ENCODE data around the gene KDM4C. TPM values are rescaled to one million over a fixed set of nuclear protein-coding genes. Genes with fewer than 3 reads are reported as not detected.

The KDM4C gene
- total and polyA plus RNA-seq, 2 of the 4 experiments (the other 2 are of a cell fraction), result 11.8 to 23.8 TPM

DNA sequence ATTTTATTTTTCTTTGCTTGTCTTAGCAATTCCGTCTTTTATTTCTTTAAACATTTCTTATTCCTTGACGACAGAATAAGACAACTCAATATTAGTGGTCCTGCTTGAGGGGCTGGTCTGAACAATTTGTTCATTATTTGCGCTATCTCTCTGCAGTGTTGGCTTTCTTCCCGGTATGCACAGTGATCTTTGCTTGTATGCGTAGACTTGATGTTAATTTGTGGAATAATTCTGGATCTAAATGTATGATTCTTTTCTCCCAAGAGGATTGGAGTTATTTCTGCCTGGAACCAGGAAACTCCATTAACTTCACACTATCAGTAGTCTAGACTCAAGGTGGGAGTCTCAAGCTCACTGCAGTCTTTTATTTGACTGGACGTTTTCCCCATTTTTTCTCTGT is 80.4 kb downstream of the KDM4C start:
- H4K91ac ChIP-seq (ENCODE audit: insufficient read depth, low read depth, low read length), result no peak overlapping the region
- H3K4me2 ChIP-seq (ENCODE audit: low read depth, low read length), result no peak overlapping the region
- H4K20me1 ChIP-seq (ENCODE audit: insufficient read depth, low read length), result no peaks in the 10 kb centered on the region
- H2AFZ ChIP-seq (replicated peaks; ENCODE audit: low read length, poor library complexity), result no peak overlapping the region
- H3K27ac ChIP-seq (ENCODE audit: insufficient read depth, low read length), result no peak overlapping the region
- dilution Hi-C loops (cut with HindIII; ENCODE audit: low sequenced_read_pairs, unreplicated experiment), result no loop called here
- H3K4ac ChIP-seq (ENCODE audit: low read depth, low read length), result no peak overlapping the region
- H4K5ac ChIP-seq (ENCODE audit: low read depth, low read length), result no peak overlapping the region
- no peak overlapping the region for H2BK20ac ChIP-seq (ENCODE audit: low read depth, low read length)
- H3K9me3 ChIP-seq (ENCODE audit: control insufficient read depth, insufficient read depth, low read length), result no peaks in the 10 kb centered on the region
- no peak overlapping the region for H3K9ac ChIP-seq (ENCODE audit: low read depth, low read length)
- no peak overlapping the region for H2BK15ac ChIP-seq (ENCODE audit: low read depth, low read length)
- H4K8ac ChIP-seq (ENCODE audit: low read depth in 2 of 2, low read length in 2 of 2), result no peak overlapping the region
- H3K9me1 ChIP-seq (ENCODE audit: insufficient read depth, low read length), result peaks cover 2% of the 10 kb centered on the region; the same call in 1 of the 2 replicates
- BruUV-seq (replicated peaks), result no TSS peak
- H2AK9ac ChIP-seq (replicated peaks; ENCODE audit: low read depth, low read length, poor library complexity), result no peak overlapping the region
- CTCF ChIA-PET, result no interaction called here
- TF ChIP-seq CTCF (conservative IDR thresholded peaks at IDR 0.05; ENCODE audit: low read depth, low read length) (no peak), RFX5 (IDR thresholded peaks at IDR 0.05; ENCODE audit: low read depth, low read length) (no peak)
- no CpG with 5 or more reads among the region's 6 CpGs for WGBS, 2 experiments (ENCODE audit: extremely low coverage in 2 of 2, insufficient read length in 1 of 2)
- H3K27me3 ChIP-seq (ENCODE audit: control insufficient read depth, insufficient read depth, low read length), result no peaks in the 10 kb centered on the region
- H3K23ac ChIP-seq (ENCODE audit: low read depth, low read length), result no peak overlapping the region
- no peak for ATAC-seq (ENCODE audit: low read depth)
- no peak overlapping the region for H3K14ac ChIP-seq (replicated peaks; ENCODE audit: low read depth, low read length)
- intact Hi-C loops (cut with micrococcal nuclease), result no loop called here
- H2BK120ac ChIP-seq (ENCODE audit: low read depth, low read length), result no peak overlapping the region
- no peak overlapping the region for H3K56ac ChIP-seq (ENCODE audit: extremely low read depth, insufficient read depth, low read length)
- no peak overlapping the region for H2BK5ac ChIP-seq (ENCODE audit: low read depth, low read length, poor library complexity, severe bottlenecking)
- H3K79me1 ChIP-seq (ENCODE audit: low read depth in 1 of 2, low read length in 2 of 2), result peaks cover 0 to 8% of the 10 kb centered on the region in 2 experiments; a peak in 1 of 4 replicates
- DNase-seq, result no peak
- peaks cover 6% of the 10 kb centered on the region; the same call in 1 of the 2 replicates for H3K36me3 ChIP-seq (ENCODE audit: control insufficient read depth, insufficient read depth, low read length)
- no peaks in the 10 kb centered on the region for H3K4me1 ChIP-seq (ENCODE audit: control insufficient read depth, insufficient read depth, low read length)
- H2AK5ac ChIP-seq (ENCODE audit: low read depth, low read length), result no peak overlapping the region
- no peak overlapping the region for H3K4me3 ChIP-seq (ENCODE audit: insufficient read depth, low read depth, low read length)
- H3K18ac ChIP-seq (ENCODE audit: low read depth, low read length), result no peak overlapping the region
- POLR2A ChIA-PET (ENCODE audit: unreplicated experiment), result no interaction called here
- in situ Hi-C loops (cut with MboI; ENCODE audit: low sequenced_read_pairs), result no loop called here
